Colonic mucosa (tissue), 4 donors: Measurements from ENCODE around the gene TUBB3. TPM values are rescaled to one million over a fixed set of nuclear protein-coding genes. Genes with fewer than 3 reads are reported as not detected.
"Not testable (repeated sequence)": the region's sequence is repeated elsewhere in the genome, so short reads cannot be mapped to it uniquely, and the experiment has no call there.

ENCODE experiments used
- DNase-seq: peaks from one replicate; pipeline ENCODE4 v3.0.0-alpha.2; 2020
- H3K27ac ChIP-seq: fragments of 200-600 bp; one replicate; pipeline ENCODE4 v1.8.0; 2021
- H3K27me3 ChIP-seq: fragments of 200-600 bp; one replicate; pipeline ENCODE4 v1.8.0; 2021
- H3K36me3 ChIP-seq: fragments of 200-600 bp; one replicate; pipeline ENCODE4 v1.8.0; 2021
- H3K4me1 ChIP-seq: fragments of 200-600 bp; one replicate; pipeline ENCODE4 v1.8.0; 2021; ENCODE audit warnings: mild to moderate bottlenecking
- H3K4me3 ChIP-seq: fragments of 200-600 bp; one replicate; pipeline ENCODE4 v1.8.0; 2021
- H3K9ac ChIP-seq, 2 donors: one replicate each; pipeline ENCODE4 v1.7.0; 2013; ENCODE audit warnings: control low read depth in 2 of 2, low read depth in 2 of 2, low read length in 2 of 2
- H3K9me3 ChIP-seq: fragments of 200-600 bp; one replicate; pipeline ENCODE4 v1.8.0; 2021
- intact Hi-C: fragments of 100-400 bp; cut with DNase I; formaldehyde crosslinking; loops from one replicate; pipeline ENCODE4 v1.14.1; 2022
- total RNA-seq, 2 donors: library from RNA; stranded (reverse); fragmentation: NEBNext Ultra II Directional in 1 of 2; extraction: Animal tissue kit (Norgen Biotek cat#: 25700) in 1 of 2; gene quantifications; one replicate each; pipeline ENCODE4 v1.2.1, GENCODE V29; 2021
- TF ChIP-seq, protein P1 (sequence below): fragments of 200-600 bp; IDR thresholded peaks from one replicate; pipeline ENCODE4 v1.8.0; 2022; ENCODE audit warnings: antibody characterized with exemption, mild to moderate bottlenecking
- donor health status: healthy.
- donor health status: DM: no; HTN: no; CAD: no.
- donor health status: DM: no; HTN: no; CAD: no.

The TUBB3 gene
- total RNA-seq, 2 donors from 2014 or later: 3.2 to 8.0 TPM

- H3K27ac ChIP-seq: no peak overlapping the region
- no peaks in the 10 kb centered on the region for H3K9me3 ChIP-seq
- intact Hi-C loops: no loop called here
- H3K9ac ChIP-seq: no peak overlapping the region
- TF ChIP-seq, protein P1, sequence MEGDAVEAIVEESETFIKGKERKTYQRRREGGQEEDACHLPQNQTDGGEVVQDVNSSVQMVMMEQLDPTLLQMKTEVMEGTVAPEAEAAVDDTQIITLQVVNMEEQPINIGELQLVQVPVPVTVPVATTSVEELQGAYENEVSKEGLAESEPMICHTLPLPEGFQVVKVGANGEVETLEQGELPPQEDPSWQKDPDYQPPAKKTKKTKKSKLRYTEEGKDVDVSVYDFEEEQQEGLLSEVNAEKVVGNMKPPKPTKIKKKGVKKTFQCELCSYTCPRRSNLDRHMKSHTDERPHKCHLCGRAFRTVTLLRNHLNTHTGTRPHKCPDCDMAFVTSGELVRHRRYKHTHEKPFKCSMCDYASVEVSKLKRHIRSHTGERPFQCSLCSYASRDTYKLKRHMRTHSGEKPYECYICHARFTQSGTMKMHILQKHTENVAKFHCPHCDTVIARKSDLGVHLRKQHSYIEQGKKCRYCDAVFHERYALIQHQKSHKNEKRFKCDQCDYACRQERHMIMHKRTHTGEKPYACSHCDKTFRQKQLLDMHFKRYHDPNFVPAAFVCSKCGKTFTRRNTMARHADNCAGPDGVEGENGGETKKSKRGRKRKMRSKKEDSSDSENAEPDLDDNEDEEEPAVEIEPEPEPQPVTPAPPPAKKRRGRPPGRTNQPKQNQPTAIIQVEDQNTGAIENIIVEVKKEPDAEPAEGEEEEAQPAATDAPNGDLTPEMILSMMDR: no peak
- H3K4me3 ChIP-seq: no peak overlapping the region
- no peak for DNase-seq
- H3K27me3 ChIP-seq: no peaks in the 10 kb centered on the region
- H3K4me1 ChIP-seq: no peaks in the 10 kb centered on the region
- no peaks in the 10 kb centered on the region for H3K36me3 ChIP-seq
These were observed 41.1 kb downstream of the TUBB3 start for GRCh38 chr16:89964201-89964600.

DNA sequence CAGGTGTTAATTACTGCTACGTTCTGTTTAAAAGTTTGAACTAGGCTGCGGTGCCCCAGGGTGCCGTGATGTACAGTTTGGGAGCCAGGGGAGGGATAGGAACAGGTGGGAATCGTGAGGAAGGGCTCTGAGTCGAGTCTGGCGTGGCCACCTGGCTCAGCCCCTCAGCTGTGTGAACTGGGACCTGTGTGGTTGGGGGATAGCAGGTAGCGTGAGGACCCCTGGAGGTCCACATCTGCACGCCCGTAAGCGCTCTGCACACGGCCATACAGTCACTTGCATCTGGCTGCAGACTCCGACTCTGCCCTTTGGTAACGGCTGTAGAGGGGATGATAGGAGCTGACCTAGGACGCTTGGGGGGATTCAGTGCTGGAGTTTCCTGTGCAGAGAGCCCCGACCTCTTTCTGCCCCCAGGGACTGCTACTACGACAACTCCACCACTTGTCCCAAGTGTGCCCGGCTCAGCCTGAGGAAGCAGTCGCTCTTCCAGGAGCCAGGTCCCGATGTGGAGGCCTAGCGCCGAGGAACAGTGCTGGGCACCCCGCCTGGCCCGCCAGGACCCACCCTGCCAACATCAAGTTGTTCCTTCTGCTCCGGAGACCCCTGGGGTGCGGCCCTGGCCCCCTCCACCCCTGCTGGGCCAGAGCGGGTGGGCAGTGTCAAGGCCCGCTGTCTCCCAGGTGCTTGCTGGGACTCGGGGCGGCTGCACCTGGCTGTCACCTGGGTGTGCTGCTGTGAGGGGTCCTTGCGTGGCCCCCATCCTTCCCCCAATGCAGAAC is 42.5 kb downstream of the TUBB3 start:
- Histone ChIP-seq H3K9me3 (no peaks in the 10 kb centered on the region), H3K4me3 (no peak overlapping the region), H3K4me1 (no peaks in the 10 kb centered on the region), H3K27ac (no peak overlapping the region), H3K9ac (no peak overlapping the region), H3K27me3 (no peaks in the 10 kb centered on the region), H3K36me3 (no peaks in the 10 kb centered on the region)
- TF ChIP-seq, protein P1: no peak
- intact Hi-C loops: no loop called here
- DNase-seq: no peak

- Histone ChIP-seq H3K4me3 (no peak overlapping the region), H3K4me1 (peaks cover 9% of the 10 kb centered on the region), H3K36me3 (no peaks in the 10 kb centered on the region), H3K9me3 (no peaks in the 10 kb centered on the region), H3K9ac (no peak overlapping the region), H3K27me3 (no peaks in the 10 kb centered on the region), H3K27ac (no peak overlapping the region)
- intact Hi-C loops: no loop called here
- DNase-seq: no peak
- TF ChIP-seq, protein P1: no peak
These were observed 43.6 kb downstream of the TUBB3 start for GRCh38 chr16:89966756-89967155.

GRCh38 chr16:89967436-89967835 is 44.3 kb downstream of the TUBB3 start:
- DNase-seq, H3K4me3 ChIP-seq, intact Hi-C loops, H3K36me3 ChIP-seq, H3K4me1 ChIP-seq, H3K27me3 ChIP-seq, H3K27ac ChIP-seq, H3K9me3 ChIP-seq, H3K9ac ChIP-seq: not testable (repeated sequence)

GRCh38 chr16:89968074-89968473 is 44.9 kb downstream of the TUBB3 start:
- intact Hi-C loops, H3K27me3 ChIP-seq, H3K9me3 ChIP-seq, H3K36me3 ChIP-seq, H3K4me1 ChIP-seq, H3K9ac ChIP-seq, H3K4me3 ChIP-seq, DNase-seq, H3K27ac ChIP-seq: not testable (repeated sequence)

DNA sequence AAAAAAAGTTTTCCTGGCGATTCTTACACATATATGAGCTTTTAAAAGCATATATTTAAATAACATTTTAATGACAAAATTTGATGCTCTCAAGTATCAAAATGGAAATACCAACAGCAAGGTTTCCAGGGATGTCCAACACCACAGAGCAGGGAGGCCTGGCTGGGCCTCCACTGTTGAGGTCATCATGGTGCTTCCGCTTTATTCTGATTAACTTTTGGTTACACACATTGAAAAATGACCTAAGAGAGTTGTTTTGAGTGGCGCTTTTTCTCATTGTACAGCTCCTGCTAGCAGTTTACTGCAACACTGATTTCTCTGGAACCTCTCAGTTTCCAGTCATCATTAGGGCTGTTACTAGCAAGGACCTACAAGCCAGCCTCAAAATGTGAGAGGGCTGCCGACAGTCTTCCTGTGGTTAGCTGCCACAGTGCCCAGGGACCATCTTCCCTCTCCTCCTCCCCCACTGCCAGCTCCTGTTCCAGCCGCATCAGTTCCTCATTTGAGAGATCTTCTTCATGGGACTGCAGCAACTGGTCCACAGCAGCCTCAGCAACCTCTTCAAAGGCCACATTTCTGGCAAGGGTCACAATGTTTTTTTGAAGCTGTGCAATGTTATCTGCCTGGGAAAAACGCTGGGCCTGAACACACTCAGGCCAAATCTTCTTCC is 46.7 kb downstream of the TUBB3 start:
- TF ChIP-seq, protein P1: no peak
- H3K36me3 ChIP-seq: no peaks in the 10 kb centered on the region
- no peaks in the 10 kb centered on the region for H3K27me3 ChIP-seq
- intact Hi-C loops: no loop called here
- no peak for DNase-seq
- no peaks in the 10 kb centered on the region for H3K9me3 ChIP-seq
- no peak overlapping the region for H3K4me3 ChIP-seq
- peaks cover 15% of the 10 kb centered on the region for H3K4me1 ChIP-seq
- no peak overlapping the region for H3K9ac ChIP-seq
- H3K27ac ChIP-seq: no peak overlapping the region
